Measurements from ENCODE around the gene NCOA6.

The NCOA6 gene

DNA sequence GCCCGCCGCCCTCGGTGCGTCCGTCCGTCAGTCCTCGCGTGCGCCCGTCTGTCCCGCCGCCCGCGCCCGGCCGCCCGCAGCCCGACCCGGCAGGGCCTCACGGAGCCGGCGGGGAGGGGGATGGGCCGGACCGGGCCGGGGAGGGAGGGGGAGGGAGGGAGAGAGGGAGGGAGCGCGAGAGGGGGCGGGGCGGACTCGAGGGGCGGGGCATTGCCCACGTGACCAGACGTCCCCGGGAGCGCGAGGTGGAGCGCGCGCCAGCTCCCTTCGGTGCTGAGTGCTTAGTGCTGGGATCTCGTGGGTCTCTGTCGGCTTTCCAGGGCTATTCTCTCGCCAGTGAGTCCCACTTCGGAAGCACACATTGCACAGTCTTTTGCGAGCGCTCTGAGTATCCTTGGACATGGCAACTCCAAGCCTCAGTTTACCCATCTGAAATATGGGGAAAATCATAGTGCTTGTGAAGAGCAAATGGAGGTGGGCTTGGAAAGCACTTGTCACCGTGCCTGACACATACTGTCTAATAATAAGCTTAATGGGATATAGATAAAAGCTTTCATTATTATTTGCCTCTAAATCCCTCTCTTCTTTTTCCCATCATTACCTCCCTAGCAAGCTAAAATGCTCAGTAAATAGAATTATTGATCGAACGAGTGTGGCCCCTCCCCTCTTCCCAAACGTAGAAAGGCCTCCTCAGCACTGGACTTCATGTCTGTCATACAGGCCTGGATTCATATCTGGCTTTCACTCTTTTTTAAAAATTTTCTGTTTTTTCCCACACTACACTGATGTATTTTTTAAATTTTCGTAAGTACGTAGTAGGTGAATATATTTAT is at the start of gene NCOA6:
TSS of gene NCOA6 (minus strand) at position 122 of the 833 bp plus-strand sequence. CDS start 43,296 bp downstream, outside the sequence.
- DNase-seq: peak; percentile 79

DNA sequence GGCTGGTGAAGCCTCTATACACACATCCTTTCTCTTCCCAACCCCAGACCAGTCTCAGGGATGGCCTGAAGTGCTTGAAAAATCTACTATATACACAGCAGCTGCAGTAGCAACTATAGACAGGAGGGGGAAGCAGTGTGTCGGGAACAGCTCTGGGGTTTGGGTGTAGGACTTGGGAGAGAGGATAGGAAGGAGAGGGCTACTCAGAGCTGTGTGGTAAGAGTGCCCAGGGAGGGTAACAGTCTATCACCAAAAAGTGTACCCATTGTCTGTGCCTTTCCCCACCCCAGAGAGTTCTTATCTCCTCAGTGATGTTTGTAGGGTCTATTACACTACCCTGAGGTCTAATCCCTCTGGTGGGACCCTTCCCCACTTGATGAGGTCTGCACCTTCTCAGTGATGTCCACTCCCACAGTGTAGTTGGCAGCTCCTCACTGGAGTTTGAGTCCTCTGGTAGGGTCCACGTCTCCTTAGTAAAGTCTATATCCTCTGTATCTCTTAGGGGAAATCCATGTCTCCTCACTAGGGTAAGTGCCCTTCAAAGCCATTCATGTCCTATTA is 48.7 kb upstream of the NCOA6 start:
- DNase-seq: peak; percentile 83

DNA sequence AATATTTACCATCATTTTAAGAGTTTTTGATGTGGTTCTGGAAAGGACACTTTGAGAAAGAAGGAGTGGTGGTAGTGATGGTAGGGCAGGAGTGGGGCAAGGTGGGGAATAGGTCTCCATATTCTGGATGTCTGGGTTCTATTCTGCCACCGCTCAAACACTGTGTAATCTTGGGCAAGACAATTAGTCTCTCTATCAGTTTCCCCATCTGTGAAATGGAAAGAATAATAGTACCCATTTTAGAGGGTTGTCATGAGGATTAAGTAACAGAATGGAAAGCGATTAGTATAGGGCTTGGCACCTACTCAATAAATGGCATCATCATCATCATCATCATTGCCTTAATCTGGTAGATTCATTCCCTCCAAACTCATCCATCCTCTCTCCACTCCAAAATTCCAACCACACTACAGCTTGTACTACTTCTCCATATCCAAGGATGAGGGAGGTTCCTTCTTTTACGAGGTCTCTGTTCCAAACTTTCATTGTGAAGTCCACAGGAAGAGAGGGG is 48.2 kb upstream of the NCOA6 start:
- DNase-seq: no peak

DNA sequence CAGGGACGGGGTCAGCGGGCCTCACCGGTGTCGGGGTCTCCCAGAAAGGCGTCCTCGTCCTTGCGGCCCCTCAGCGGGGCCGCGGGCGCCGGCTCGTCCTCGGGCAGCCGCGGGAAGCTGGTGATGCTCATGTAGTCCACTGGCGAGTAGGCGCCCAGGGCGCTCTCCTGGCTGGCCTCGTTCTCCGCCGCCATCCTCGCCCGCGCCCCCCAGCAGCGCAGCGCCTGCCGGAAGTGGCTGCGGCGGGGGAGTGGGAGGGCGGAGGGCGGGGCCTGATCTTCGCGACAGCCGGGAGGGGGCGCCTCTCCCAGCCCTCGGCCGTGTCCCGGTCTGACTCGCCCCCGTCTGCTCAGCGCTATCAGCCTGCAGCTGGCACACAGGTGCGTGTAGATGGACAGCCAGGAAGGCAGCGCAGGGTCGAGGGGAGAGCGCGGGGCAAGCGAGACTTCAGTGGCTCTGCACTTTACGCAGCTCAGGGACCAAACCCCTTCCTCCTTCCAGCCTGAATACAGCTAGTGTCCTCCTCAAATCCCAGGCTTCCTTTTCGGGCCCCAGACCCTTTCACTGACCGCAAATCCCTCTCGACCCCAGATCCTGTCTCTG is 47.3 kb upstream of the NCOA6 start, which contains the start of gene GGT7:
TSS of gene GGT7 (minus strand) at position 235 of the 603 bp plus-strand sequence. CDS start at position 194, 41 bp downstream.
- peak; percentile 68 for DNase-seq

DNA sequence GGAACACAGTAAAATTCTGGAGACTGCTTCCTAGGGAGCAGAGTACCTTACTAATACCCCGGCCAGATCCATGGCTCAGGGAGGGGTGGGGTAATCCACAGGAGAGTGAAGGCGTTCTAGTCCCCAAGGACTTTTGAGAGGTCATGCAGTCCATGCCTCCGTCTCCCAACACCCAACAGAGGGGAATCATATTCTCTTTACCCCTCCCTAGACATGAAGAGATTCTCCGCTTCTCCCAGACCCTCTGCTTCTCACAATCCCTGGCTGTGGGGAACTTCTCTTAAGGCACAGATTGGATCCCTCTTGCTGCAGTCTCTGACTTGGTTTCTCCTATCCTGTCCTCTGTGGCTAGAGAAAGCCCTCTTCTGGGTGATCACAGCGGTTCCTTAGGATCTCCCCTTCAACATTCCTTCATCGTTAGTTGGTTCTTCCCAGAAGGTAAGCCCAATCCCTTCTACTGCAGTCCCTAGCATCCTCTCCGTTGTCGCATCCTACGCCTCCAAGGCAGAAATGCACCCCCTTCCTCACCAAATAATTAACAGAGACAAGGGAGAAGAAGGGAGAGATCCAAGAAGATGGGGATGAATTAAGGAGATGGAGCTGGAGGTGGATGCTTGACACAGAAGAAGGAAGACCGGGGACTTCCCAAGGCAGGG is 46.6 kb upstream of the NCOA6 start:
- no peak for DNase-seq

DNA sequence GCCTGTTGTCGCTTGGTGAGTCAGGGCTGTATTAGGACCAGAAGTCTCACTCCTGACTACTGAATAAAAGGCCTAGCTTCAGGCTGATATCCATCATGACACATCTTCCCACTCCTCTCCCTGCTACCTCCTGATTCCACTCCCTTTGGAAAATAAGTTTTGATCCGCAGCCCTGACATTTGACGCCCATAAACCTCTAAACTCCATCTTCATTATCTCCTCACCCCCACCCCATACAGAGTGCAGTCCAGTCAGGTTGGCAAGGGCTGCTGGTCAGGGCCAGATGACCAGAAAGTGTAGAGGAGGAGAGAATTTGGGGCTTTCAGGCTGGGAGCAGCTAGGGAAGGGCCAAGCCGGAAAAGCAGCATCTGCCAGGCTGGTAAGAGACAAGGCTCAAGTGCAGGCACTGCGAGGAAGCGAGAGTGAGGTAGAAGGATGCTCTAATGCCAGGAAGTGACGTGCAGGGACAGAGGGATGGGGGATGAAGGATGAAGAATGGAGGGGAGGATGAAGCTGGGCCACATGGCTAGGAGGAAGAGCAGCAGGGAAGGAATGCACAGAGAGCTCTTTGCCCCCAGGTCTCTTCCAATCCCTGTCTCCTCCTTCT is 46.0 kb upstream of the NCOA6 start:
- no peak for DNase-seq

DNA sequence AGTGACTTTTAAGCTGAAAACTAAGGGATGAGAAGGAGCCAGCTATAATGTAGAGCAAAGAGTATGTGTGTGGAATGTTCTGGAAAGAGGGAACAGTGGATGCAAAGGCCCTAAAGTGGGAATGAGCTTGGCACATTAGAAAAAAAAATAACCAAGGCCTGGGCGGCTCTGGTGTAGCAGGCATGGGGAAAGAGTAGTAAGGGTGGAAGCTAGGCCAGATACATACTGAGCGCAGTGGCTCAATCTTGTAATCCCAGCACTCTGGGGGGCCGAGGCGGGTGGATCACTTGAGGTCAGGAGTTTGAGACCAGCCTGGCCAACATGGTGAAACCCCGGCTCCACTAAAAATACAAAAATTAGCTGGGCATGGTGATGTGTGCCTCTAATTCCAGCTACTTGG is 38.8 kb upstream of the NCOA6 start:
- no peak for DNase-seq

DNA sequence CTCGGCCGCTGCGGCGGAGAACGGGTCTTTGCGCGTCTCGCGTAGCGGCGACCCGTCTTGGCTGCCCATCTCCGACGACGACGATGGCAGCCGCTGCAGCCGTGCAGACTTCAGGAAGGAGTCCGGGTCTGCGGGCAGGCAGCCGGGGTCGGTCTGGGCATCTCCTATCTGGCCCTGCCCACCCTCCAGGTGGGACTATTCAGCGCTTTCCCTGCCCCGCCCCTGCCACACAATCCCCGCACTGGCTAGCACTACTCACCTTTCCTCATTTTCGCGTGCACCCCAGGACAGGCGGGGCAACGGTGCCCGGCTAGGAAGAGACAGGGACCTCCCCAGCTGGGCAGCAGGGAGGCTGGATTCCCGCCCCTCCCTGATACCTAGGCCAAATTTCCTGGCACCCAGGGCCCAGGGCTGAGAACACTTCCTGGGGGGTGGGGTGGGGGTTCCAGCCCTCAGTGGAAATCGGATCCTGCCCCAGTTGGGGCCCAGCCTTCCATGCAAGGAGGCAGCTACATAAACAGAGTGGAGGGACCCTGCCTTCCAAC is 38.0 kb upstream of the NCOA6 start:
- no peak for DNase-seq

DNA sequence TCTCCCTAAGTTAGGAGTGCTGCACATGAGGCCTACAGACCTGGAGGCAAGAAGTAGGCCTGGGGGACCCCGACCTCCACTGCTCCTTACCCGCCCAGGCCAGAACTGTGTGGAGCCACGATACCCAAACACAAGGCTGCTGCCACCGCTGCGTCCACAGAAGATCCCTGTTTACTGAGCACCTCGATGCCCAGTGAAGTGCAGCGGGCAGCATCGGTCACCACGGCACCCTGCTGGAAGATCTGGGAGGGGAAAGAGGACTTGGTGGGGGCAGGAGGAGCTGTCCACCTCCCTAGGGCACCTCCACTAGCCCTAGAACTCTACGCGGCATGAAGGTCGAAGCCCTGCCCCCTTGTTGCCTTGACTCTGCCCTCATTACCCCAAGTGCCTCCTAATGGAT is 37.3 kb upstream of the NCOA6 start:
- DNase-seq: no peak

DNA sequence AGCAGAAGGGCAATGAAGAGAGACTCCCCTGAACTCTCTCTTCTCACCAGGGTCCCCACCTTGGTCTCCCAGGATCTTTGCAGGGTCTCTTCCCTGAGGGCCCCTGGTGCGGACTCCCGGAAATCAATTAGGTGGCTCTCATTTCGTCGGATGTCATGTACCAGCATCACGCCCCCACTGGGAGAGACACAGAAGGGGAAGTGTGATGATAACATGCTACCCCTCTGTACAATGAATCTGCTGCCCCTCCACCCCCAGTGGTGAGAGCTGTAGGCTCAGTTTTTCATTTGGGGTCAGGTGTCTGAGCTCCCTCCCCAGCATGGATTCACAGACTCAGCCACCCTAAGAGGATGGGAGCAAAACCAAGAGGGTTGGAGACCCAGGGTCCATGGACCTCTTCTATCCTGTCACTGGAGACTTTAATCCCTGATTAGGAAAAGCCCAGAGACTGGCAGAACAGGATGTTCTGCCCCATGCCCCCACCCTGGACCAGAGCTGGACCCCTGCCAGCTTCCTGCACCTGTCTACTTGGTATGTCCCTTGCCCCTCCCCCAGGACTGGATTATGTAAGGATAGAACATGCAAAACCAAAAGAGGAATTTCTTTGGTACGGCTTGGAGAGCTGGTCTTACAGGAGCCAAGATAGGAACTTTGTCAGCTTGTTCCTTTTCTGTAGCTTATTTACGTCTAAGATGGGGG is 36.1 kb upstream of the NCOA6 start:
- no peak for DNase-seq

DNA sequence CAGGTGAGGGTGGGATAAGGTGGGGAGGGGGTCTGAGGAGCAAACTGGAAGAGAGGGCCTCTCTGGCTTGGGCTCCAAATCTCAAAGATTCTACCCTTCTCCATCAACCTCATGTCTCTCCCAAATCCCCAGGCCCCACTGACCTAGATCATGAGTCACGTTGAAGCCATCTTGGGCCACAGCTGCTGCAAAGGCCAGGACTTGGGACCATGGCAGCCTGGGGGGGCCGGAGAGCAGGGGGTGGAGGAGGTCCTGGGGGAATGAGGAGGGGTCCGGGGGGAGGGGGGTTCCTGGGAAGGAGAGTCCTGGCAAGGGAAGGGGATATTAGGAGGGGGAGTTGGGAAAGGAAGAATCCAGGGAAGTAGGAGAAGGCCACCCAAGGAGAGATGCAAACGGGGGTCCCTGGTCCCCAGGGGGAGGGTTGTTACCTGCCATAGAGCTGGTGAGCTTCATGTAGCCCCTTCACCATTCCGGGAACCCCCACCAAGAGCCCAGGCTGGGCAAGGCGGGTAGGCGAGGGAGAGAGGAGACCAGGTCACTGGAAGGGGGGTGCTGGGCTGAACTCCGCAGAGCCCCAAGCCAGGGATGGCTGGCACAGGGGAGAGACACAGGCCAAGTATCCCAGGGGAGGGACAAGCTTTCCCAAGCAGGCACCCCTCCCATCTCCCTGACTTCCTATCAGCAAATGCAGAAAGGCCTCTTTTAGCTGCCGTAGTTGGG is 34.5 kb upstream of the NCOA6 start:
- DNase-seq: no peak

DNA sequence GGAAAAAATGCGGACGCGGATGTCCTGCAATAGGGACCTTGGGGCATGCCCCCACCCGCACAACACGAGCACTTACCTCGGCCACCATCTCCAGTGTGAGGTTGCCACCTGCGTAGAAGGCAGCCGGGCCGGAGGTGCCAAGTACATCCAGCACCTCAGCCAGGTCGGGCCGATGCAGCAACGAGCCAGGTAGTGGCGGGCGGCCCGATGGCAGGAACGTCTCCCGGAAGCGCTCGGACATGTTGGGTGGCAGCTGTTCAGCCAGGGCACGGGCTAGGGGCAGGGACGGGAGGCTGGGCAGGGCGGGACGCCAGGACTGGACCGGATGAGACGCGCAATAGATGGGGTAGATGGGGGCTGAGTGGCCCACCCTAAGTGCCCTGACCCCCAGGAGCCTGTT is 33.9 kb upstream of the NCOA6 start:
- DNase-seq: no peak

DNA sequence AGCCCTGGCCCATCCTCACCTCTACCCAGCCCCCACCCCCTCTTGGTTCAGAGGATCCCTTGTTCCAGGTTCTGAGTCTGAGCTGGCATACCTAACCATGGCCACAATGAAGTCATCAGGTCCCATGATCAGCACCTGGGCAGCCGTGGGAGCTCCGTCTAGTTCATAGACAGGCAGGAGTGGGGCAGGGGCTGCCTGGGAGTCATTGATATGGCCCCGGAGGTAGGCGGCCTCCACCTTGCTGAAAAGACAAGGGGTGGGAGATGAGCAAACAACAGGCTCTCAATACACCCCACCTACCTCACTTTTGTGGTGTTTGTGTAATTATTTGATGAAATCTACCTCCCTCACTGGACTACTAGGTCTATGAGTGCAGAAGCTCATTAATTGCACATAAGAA is 26.8 kb upstream of the NCOA6 start:
- DNase-seq: no peak

DNA sequence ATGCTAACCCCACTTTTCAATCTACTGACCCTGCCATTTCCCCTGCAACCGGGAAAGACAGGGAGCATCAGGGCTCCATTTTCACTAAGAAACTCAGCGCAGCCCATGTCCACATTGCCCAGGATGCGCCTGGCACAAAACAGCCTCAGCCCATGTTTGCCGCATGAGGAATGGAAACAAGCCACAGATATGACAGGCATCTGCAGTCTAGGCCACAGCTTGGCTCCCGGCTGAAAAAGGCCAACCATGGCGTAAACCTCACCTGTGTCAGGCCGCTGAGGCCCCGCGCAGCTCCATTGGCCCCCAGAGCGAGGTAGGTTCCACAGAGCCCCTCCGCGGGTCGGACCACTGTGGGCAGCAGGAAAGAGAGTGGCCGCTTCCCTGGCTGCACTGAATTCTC is 25.5 kb upstream of the NCOA6 start:
- DNase-seq: no peak

DNA sequence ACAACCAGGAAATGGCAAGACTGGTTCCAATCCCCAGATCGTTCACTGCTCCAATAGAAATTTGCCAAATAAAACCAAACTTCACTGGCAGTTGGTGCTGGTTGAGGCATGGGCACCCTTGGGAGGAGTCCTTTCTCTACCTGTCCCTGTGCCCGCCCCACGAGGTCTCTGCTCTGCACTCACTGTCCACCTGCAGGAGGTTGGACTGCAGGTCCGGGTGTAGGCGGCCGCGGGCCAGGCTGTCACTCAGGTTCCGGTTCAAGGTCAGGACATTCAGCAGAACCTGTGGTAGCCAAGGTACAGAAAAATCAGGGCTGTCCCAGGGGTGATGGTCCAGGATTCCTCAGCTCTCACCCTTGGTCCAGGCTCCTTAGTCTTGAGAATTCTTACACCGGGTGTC is 24.3 kb upstream of the NCOA6 start:
- no peak for DNase-seq

DNA sequence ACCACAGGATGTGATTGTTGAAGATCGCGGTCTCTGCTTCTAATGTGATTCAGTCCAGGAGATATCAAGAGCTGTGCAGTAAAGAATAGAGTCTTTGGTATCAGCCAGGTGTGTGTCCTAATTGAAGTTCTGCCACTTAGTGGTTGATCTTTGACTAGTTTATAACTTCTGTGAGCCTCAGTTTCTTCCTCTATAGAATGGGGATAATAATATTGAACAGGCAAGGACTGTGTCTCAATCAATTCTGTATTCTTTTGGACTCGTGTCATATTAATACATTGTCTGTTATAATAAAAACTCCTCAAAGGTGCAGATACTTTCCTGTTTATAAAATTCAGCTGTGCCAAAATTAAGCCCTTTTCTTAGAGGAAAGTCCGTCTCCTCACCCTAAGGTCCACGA is 23.1 kb upstream of the NCOA6 start:
- DNase-seq: no peak

DNA sequence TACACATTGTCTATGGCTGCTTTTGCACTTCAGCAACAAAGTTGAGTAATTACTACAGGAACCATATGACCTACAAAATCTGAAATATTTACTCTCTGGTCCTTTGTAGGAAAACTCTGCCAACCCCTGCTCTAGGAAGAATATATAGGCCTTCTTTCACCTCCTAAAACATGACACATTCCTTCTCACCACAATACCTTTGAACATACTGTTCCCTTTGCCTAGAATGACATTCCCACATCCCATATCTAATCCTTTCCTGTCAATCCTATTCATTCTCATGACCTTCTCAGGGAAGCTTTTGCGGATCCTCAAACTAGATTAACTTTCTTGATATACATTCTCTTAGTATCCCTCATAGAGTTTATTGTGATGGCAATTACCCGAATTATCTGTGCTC is 18.0 kb upstream of the NCOA6 start:
- no peak for DNase-seq

DNA sequence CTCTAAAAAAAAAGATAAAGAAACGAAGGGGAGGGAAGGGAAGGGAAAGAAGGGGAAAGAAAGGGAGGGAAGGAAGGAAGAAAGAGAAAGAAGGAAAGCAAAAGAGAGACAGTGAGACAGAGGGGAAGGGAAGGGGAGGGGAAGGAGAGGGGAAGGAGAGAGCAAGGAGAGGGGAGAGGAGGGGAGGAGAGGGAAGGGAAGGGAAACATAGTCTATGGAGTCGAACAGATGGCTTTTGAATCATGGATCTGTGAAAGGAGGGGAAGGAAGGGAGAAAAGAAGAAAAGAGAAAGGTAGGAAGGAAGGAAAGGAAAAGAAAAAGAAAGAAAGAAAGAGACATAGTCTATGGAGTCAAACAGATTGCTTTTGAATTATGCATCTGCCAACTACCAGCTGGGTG is 16.7 kb upstream of the NCOA6 start:
- DNase-seq: no peak

DNA sequence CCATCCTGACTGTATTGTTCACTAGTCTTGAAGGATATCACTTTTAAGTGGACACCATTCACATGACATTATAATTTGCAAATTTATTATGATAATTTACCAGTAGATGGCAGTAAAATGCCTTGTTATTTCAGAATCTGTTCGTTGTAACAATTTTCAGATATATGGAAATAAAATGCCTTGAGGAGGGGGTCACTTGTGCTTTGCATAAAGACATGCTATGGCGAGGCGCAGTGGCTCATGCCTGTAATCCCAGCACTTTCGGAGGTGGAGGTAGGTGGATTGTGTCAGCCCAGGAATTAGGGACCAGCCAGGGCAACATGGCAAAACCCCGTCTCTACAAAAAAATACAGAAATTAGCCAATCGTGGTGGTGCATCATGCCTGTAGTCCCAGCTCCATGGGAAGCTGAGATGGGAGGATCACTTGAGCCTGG is 9.0 kb upstream of the NCOA6 start:
- peak; percentile 38 for DNase-seq

DNA sequence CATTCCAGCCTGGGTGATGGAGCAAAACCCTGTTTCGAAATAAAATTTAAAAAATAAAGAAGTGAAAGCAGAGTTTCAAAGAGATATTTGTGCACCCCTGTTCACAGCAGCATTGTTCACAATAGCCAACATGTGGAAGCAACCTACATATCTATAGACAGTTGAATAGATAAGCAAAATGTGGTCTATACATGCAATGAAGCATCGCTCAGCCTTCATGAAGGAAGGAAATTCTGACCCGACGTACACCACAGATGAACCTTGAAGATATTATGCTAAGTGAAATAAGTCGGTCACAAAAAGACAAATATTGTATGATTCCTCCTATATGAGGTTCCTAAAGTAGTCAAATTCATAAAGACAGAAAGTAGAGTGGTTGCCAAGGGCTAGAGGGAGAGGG is 6.5 kb upstream of the NCOA6 start:
- no peak for DNase-seq

DNA sequence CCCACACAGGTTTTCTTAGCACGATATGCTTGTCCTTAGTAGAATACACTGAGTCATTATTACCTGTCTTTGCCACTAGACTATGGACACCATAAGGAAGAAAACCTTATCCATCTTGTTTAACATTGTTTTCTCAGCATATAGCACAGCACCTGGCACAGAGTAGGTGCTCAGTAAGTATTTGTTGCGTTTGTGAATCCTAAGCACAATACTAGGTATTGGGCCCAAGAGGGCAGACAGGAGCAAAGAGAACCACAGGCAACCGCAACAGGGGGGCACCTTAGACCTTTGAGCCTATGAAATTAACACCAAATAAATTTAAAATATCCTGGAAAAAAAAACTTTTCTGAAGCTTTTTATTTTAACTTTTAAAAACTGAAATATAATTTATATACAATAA is 3.7 kb upstream of the NCOA6 start:
- DNase-seq: no peak
